GM23338 (cell line): ENCODE results near the gene HCN3.

Source experiments
- CREB1 ChIP-seq: fragments of 250-450 bp; sonication (Bioruptor Pico); IDR thresholded peaks from 2 replicates; pipeline ENCODE4 v1.5.0; 2020; ENCODE audit warnings: low read depth, mild to moderate bottlenecking, moderate library complexity
- CTCF ChIP-seq, 2 experiments: fragments of 200-600 bp in 1 of 2; sonication (generic) in 1 of 2; conservative IDR thresholded peaks; 2 replicates each; pipeline versions ENCODE4 v1.5.1 to v1.6.1; 2016 to 2017; ENCODE audit warnings: antibody characterized with exemption in 2 of 2, low read depth in 2 of 2, mild to moderate bottlenecking in 2 of 2, moderate library complexity in 1 of 2
- EZH2phosphoT487 ChIP-seq: fragments of 200-600 bp; sonication (generic); IDR thresholded peaks from one replicate; pipeline ENCODE4 v1.8.1; 2018; ENCODE audit warnings: antibody characterized with exemption; ENCODE audit not compliant: unreplicated experiment
- POLR2AphosphoS5 ChIP-seq: IDR thresholded peaks from 2 replicates; pipeline ENCODE4 v1.6.1; 2016; ENCODE audit warnings: antibody characterized with exemption, low read depth
- ZNF114 ChIP-seq: fragments of 250-450 bp; sonication (Bioruptor Pico); IDR thresholded peaks from 2 replicates; pipeline ENCODE4 v1.5.0; 2020; ENCODE audit warnings: mild to moderate bottlenecking, moderate library complexity
- ZNF331 ChIP-seq: fragments of 250-450 bp; sonication (Bioruptor Pico); IDR thresholded peaks from 2 replicates; pipeline ENCODE4 v1.5.0; 2020; ENCODE audit warnings: low read depth, mild to moderate bottlenecking, moderate library complexity
- TF ChIP-seq, protein P1 (sequence below): IDR thresholded peaks from one replicate; pipeline ENCODE4 v1.6.1; 2018; ENCODE audit warnings: antibody characterized with exemption; ENCODE audit not compliant: unreplicated experiment

DNA sequence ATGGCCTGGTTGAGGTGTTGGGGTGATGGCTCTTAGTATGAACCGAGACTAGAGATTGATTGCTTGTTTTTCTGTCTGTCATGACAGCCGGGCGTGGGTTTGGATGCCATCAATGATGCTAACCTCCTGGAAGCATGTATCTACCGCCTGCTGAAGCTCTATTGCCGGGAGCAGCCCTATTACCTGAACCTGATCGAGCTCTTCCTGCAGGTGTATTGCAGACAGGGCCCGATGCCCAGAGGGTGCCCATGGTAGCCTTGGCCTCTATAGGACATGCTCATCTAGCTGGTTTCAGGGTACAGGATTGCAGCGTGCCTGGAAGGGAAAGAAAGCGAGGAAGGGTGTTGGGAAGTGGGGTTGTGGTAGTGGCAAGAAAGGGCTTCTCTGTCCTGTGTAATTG lies 40.8 kb downstream of the HCN3 start:
- TF ChIP-seq POLR2AphosphoS5 = no peak
- TF ChIP-seq EZH2phosphoT487 = no peak
- TF ChIP-seq CREB1 (CRISPR knock-in tag) = no peak
- TF ChIP-seq, protein P1, sequence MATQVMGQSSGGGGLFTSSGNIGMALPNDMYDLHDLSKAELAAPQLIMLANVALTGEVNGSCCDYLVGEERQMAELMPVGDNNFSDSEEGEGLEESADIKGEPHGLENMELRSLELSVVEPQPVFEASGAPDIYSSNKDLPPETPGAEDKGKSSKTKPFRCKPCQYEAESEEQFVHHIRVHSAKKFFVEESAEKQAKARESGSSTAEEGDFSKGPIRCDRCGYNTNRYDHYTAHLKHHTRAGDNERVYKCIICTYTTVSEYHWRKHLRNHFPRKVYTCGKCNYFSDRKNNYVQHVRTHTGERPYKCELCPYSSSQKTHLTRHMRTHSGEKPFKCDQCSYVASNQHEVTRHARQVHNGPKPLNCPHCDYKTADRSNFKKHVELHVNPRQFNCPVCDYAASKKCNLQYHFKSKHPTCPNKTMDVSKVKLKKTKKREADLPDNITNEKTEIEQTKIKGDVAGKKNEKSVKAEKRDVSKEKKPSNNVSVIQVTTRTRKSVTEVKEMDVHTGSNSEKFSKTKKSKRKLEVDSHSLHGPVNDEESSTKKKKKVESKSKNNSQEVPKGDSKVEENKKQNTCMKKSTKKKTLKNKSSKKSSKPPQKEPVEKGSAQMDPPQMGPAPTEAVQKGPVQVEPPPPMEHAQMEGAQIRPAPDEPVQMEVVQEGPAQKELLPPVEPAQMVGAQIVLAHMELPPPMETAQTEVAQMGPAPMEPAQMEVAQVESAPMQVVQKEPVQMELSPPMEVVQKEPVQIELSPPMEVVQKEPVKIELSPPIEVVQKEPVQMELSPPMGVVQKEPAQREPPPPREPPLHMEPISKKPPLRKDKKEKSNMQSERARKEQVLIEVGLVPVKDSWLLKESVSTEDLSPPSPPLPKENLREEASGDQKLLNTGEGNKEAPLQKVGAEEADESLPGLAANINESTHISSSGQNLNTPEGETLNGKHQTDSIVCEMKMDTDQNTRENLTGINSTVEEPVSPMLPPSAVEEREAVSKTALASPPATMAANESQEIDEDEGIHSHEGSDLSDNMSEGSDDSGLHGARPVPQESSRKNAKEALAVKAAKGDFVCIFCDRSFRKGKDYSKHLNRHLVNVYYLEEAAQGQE = no peak
- TF ChIP-seq CTCF (conservative IDR thresholded peaks at IDR 0.05; ENCODE audit: low read depth in 2 of 2) = no peak
- TF ChIP-seq ZNF114 (CRISPR knock-in tag) = no peak
- TF ChIP-seq ZNF331 = no peak
